Fibroblast of peridontal ligament (primary cell): ENCODE results near the gene SCN8A.
"Not testable (repeated sequence)": the region's sequence is repeated elsewhere in the genome, so short reads cannot be mapped to it uniquely, and the experiment has no call there.

Experiments
- DNase-seq: peaks from one replicate; pipeline ENCODE4 v3.0.0-alpha.2; 2010; ENCODE audit errors: extremely low read depth

The SCN8A gene

GRCh38 chr12:51763743-51764142 lies 172.7 kb downstream of the SCN8A start:
- DNase-seq, result no peak

GRCh38 chr12:51766067-51766676 lies 175.1 kb downstream of the SCN8A start:
- DNase-seq, result no peak

- no peak for DNase-seq
Observed at GRCh38 chr12:51771008-51771407, 180.0 kb downstream of the SCN8A start.

GRCh38 chr12:51773145-51773869 lies 182.3 kb downstream of the SCN8A start:
- peak; percentile 97 for DNase-seq

- DNase-seq, result no peak
Observed at GRCh38 chr12:51774933-51775332, 183.9 kb downstream of the SCN8A start.

- no peak for DNase-seq
Observed at GRCh38 chr12:51777457-51777856, 186.4 kb downstream of the SCN8A start.

GRCh38 chr12:51777973-51778372 lies 186.9 kb downstream of the SCN8A start:
- DNase-seq, result no peak

- no peak for DNase-seq
Observed at GRCh38 chr12:51779876-51780275, 188.8 kb downstream of the SCN8A start.

GRCh38 chr12:51784688-51785087 lies 193.7 kb downstream of the SCN8A start:
- DNase-seq, result no peak

- no peak for DNase-seq
Observed at GRCh38 chr12:51785906-51786305, 194.9 kb downstream of the SCN8A start.

GRCh38 chr12:51788876-51789275 lies 197.8 kb downstream of the SCN8A start:
- peak; percentile 63 for DNase-seq

- DNase-seq, result no peak
Observed at GRCh38 chr12:51792417-51792816, 201.4 kb downstream of the SCN8A start.

GRCh38 chr12:51793201-51793600 lies 202.2 kb downstream of the SCN8A start:
- peak; percentile 44 for DNase-seq

- no peak for DNase-seq
Observed at GRCh38 chr12:51797301-51797700, 206.3 kb downstream of the SCN8A start.

GRCh38 chr12:51798051-51798450 lies 207.0 kb downstream of the SCN8A start:
- not testable (repeated sequence) for DNase-seq

- DNase-seq, result no peak
Observed at GRCh38 chr12:51798501-51798900, 207.5 kb downstream of the SCN8A start.

- DNase-seq, result no peak
Observed at GRCh38 chr12:51801027-51801426, 210.0 kb downstream of the SCN8A start.

GRCh38 chr12:51806896-51807295 lies 215.9 kb downstream of the SCN8A start:
- DNase-seq, result no peak

GRCh38 chr12:51809193-51809592 lies 218.2 kb downstream of the SCN8A start:
- DNase-seq, result no peak

- DNase-seq, result no peak
Observed at GRCh38 chr12:51811203-51812202, 220.5 kb downstream of the SCN8A start.

GRCh38 chr12:51812871-51813270 lies 221.8 kb downstream of the SCN8A start:
- DNase-seq, result no peak

- DNase-seq, result no peak
Observed at GRCh38 chr12:51813931-51814310, 222.9 kb downstream of the SCN8A start.
